ENCODE data around the gene DOK6.
A peak's percentile ranks its signal among the peaks of the same experiment; 100 is the strongest.

The DOK6 gene

GRCh38 chr18:69651243-69651642 lies 250.6 kb downstream of the DOK6 start:
- Histone ChIP-seq H2AFZ (ENCODE audit: low read depth, low read length) (no peak overlapping the region), H3K14ac (ENCODE audit: low read length in 2 of 2) (no peak overlapping the region)

GRCh38 chr18:69655816-69656215 lies 255.1 kb downstream of the DOK6 start:
- H2BK15ac ChIP-seq (ENCODE audit: low read depth, poor library complexity, severe bottlenecking), result no peak overlapping the region
- H3K4me2 ChIP-seq (ENCODE audit: low read length, poor library complexity, severe bottlenecking), result no peak overlapping the region
- no peak for DNase-seq
- H2BK120ac ChIP-seq (ENCODE audit: low read depth, low read length), result no peak overlapping the region
- no peak overlapping the region for H2AK5ac ChIP-seq (ENCODE audit: low read length, severe bottlenecking)
- H3K9me3 ChIP-seq (ENCODE audit: control insufficient read depth, low read length), result peaks cover 2% of the 10 kb centered on the region
- H3K18ac ChIP-seq (ENCODE audit: low read depth in 1 of 2, low read length in 2 of 2), result no peak overlapping the region
- H3K14ac ChIP-seq (ENCODE audit: low read length in 2 of 2), result no peak overlapping the region
- no peak overlapping the region for H3K4ac ChIP-seq (ENCODE audit: low read depth in 1 of 2, low read length in 2 of 2)
- H4K8ac ChIP-seq (ENCODE audit: low read length), result no peak overlapping the region
- H4K91ac ChIP-seq (ENCODE audit: low read length), result no peak overlapping the region
- H3K27me3 ChIP-seq (ENCODE audit: control insufficient read depth in 1 of 2, insufficient read depth in 1 of 2, low read length in 2 of 2), result no peaks in the 10 kb centered on the region
- no peaks in the 10 kb centered on the region for H3K36me3 ChIP-seq (ENCODE audit: control insufficient read depth in 1 of 2, insufficient read depth in 2 of 2, low read depth in 1 of 2, low read length in 2 of 2)
- no peak overlapping the region for H3K9ac ChIP-seq (ENCODE audit: low read length)
- no peak overlapping the region for H2BK5ac ChIP-seq (ENCODE audit: low read depth, low read length, poor library complexity, severe bottlenecking)
- H3K4me3 ChIP-seq (ENCODE audit: insufficient read depth in 1 of 2, low read depth in 1 of 2, low read length in 2 of 2), result no peak overlapping the region
- no peak overlapping the region for H2AFZ ChIP-seq (ENCODE audit: low read depth, low read length)
- no peak overlapping the region for H2BK12ac ChIP-seq (ENCODE audit: low read length in 2 of 2)
- H3K79me1 ChIP-seq (replicated peaks; ENCODE audit: low read length, poor library complexity, severe bottlenecking), result no peaks in the 10 kb centered on the region
- H3K4me1 ChIP-seq (ENCODE audit: control insufficient read depth, insufficient read depth, low read depth, low read length), result no peaks in the 10 kb centered on the region
- no peak overlapping the region for H3K27ac ChIP-seq (ENCODE audit: low read length, poor library complexity, severe bottlenecking)
- no peak overlapping the region for H3K23ac ChIP-seq (ENCODE audit: low read length in 2 of 2)

More at GRCh38 chr18:69651243-69651642, 250.6 kb downstream of the DOK6 start:
- Histone ChIP-seq H3K4me1 (ENCODE audit: control insufficient read depth, insufficient read depth, low read depth, low read length) (no peaks in the 10 kb centered on the region), H2BK120ac (ENCODE audit: low read depth, low read length) (no peak overlapping the region), H3K27me3 (ENCODE audit: control insufficient read depth in 1 of 2, insufficient read depth in 1 of 2, low read length in 2 of 2) (no peaks in the 10 kb centered on the region), H3K9ac (ENCODE audit: low read length) (no peak overlapping the region), H4K8ac (ENCODE audit: low read length) (no peak overlapping the region), H3K9me3 (ENCODE audit: control insufficient read depth, low read length) (peaks cover 2% of the 10 kb centered on the region), H2BK15ac (ENCODE audit: low read depth, poor library complexity, severe bottlenecking) (no peak overlapping the region), H3K4me3 (ENCODE audit: insufficient read depth in 1 of 2, low read depth in 1 of 2, low read length in 2 of 2) (no peak overlapping the region), H2BK12ac (ENCODE audit: low read length in 2 of 2) (no peak overlapping the region), H3K4ac (ENCODE audit: low read depth in 1 of 2, low read length in 2 of 2) (no peak overlapping the region), H4K91ac (ENCODE audit: low read length) (no peak overlapping the region), H3K79me1 (replicated peaks; ENCODE audit: low read length, poor library complexity, severe bottlenecking) (no peaks in the 10 kb centered on the region), H3K4me2 (ENCODE audit: low read length, poor library complexity, severe bottlenecking) (no peak overlapping the region), H2AK5ac (ENCODE audit: low read length, severe bottlenecking) (no peak overlapping the region), H3K18ac (ENCODE audit: low read depth in 1 of 2, low read length in 2 of 2) (no peak overlapping the region), H3K36me3 (ENCODE audit: control insufficient read depth in 1 of 2, insufficient read depth in 2 of 2, low read depth in 1 of 2, low read length in 2 of 2) (no peaks in the 10 kb centered on the region), H3K27ac (ENCODE audit: low read length, poor library complexity, severe bottlenecking) (no peak overlapping the region), H2BK5ac (ENCODE audit: low read depth, low read length, poor library complexity, severe bottlenecking) (no peak overlapping the region), H3K23ac (ENCODE audit: low read length in 2 of 2) (no peak overlapping the region)
- 91% methylated on average over 5 of the region's 5 CpGs for WGBS
- DNase-seq, result no peak

- no peak overlapping the region for H3K23ac ChIP-seq (ENCODE audit: low read length in 2 of 2)
- no peak overlapping the region for H2AK5ac ChIP-seq (ENCODE audit: low read length, severe bottlenecking)
- no peak overlapping the region for H3K18ac ChIP-seq (ENCODE audit: low read depth in 1 of 2, low read length in 2 of 2)
- peak; percentile 19 for DNase-seq
- no peak overlapping the region for H2BK120ac ChIP-seq (ENCODE audit: low read depth, low read length)
- H3K9ac ChIP-seq (ENCODE audit: low read length), result no peak overlapping the region
- no peaks in the 10 kb centered on the region for H3K4me1 ChIP-seq (ENCODE audit: control insufficient read depth, insufficient read depth, low read depth, low read length)
- no peak overlapping the region for H2AFZ ChIP-seq (ENCODE audit: low read depth, low read length)
- 95% methylated on average over 3 of the region's 4 CpGs for WGBS
- no peaks in the 10 kb centered on the region for H3K79me1 ChIP-seq (replicated peaks; ENCODE audit: low read length, poor library complexity, severe bottlenecking)
- H4K91ac ChIP-seq (ENCODE audit: low read length), result no peak overlapping the region
- H3K36me3 ChIP-seq (ENCODE audit: control insufficient read depth in 1 of 2, insufficient read depth in 2 of 2, low read depth in 1 of 2, low read length in 2 of 2), result no peaks in the 10 kb centered on the region
- no peaks in the 10 kb centered on the region for H3K9me3 ChIP-seq (ENCODE audit: control insufficient read depth, low read length)
- no peak overlapping the region for H2BK15ac ChIP-seq (ENCODE audit: low read depth, poor library complexity, severe bottlenecking)
- no peak overlapping the region for H4K8ac ChIP-seq (ENCODE audit: low read length)
- no peak overlapping the region for H2BK5ac ChIP-seq (ENCODE audit: low read depth, low read length, poor library complexity, severe bottlenecking)
- no peak overlapping the region for H3K27ac ChIP-seq (ENCODE audit: low read length, poor library complexity, severe bottlenecking)
- H2BK12ac ChIP-seq (ENCODE audit: low read length in 2 of 2), result no peak overlapping the region
- H3K14ac ChIP-seq (ENCODE audit: low read length in 2 of 2), result no peak overlapping the region
- no peaks in the 10 kb centered on the region for H3K27me3 ChIP-seq (ENCODE audit: control insufficient read depth in 1 of 2, insufficient read depth in 1 of 2, low read length in 2 of 2)
- no peak overlapping the region for H3K4me3 ChIP-seq (ENCODE audit: insufficient read depth in 1 of 2, low read depth in 1 of 2, low read length in 2 of 2)
- H3K4me2 ChIP-seq (ENCODE audit: low read length, poor library complexity, severe bottlenecking), result no peak overlapping the region
- H3K4ac ChIP-seq (ENCODE audit: low read depth in 1 of 2, low read length in 2 of 2), result no peak overlapping the region
Measured at GRCh38 chr18:69658103-69658502, 257.4 kb downstream of the DOK6 start.

- Histone ChIP-seq H2BK5ac (ENCODE audit: low read depth, low read length, poor library complexity, severe bottlenecking) (no peak overlapping the region), H3K4ac (ENCODE audit: low read depth in 1 of 2, low read length in 2 of 2) (no peak overlapping the region), H3K27me3 (ENCODE audit: control insufficient read depth in 1 of 2, insufficient read depth in 1 of 2, low read length in 2 of 2) (no peaks in the 10 kb centered on the region), H3K9me3 (ENCODE audit: control insufficient read depth, low read length) (no peaks in the 10 kb centered on the region), H2BK15ac (ENCODE audit: low read depth, poor library complexity, severe bottlenecking) (no peak overlapping the region), H3K4me1 (ENCODE audit: control insufficient read depth, insufficient read depth, low read depth, low read length) (no peaks in the 10 kb centered on the region), H2BK120ac (ENCODE audit: low read depth, low read length) (no peak overlapping the region), H3K23ac (ENCODE audit: low read length in 2 of 2) (no peak overlapping the region), H3K4me3 (ENCODE audit: insufficient read depth in 1 of 2, low read depth in 1 of 2, low read length in 2 of 2) (no peak overlapping the region), H3K9ac (ENCODE audit: low read length) (no peak overlapping the region), H3K4me2 (ENCODE audit: low read length, poor library complexity, severe bottlenecking) (no peak overlapping the region), H3K14ac (ENCODE audit: low read length in 2 of 2) (no peak overlapping the region), H3K79me1 (replicated peaks; ENCODE audit: low read length, poor library complexity, severe bottlenecking) (no peaks in the 10 kb centered on the region), H3K27ac (ENCODE audit: low read length, poor library complexity, severe bottlenecking) (no peak overlapping the region), H2AFZ (ENCODE audit: low read depth, low read length) (no peak overlapping the region), H4K91ac (ENCODE audit: low read length) (no peak overlapping the region), H2AK5ac (ENCODE audit: low read length, severe bottlenecking) (no peak overlapping the region), H2BK12ac (ENCODE audit: low read length in 2 of 2) (no peak overlapping the region), H4K8ac (ENCODE audit: low read length) (no peak overlapping the region), H3K18ac (ENCODE audit: low read depth in 1 of 2, low read length in 2 of 2) (no peak overlapping the region), H3K36me3 (ENCODE audit: control insufficient read depth in 1 of 2, insufficient read depth in 2 of 2, low read depth in 1 of 2, low read length in 2 of 2) (no peaks in the 10 kb centered on the region)
- WGBS, result 77% methylated on average over 1 of the region's 2 CpGs
- DNase-seq, result no peak
Measured at GRCh38 chr18:69658685-69659084, 258.0 kb downstream of the DOK6 start.
